GM21367 (cell line): ENCODE measurements around the gene IFITM2.
A peak's percentile ranks its signal among the peaks of the same experiment; 100 is the strongest.
"Not testable (repeated sequence)": the region's sequence is repeated elsewhere in the genome, so short reads cannot be mapped to it uniquely, and the experiment has no call there.

Experiments used
- ATAC-seq: cut with Tn5 transposase; IDR thresholded peaks from one replicate; pipeline ENCODE4 v1.9.1; 2021; ENCODE audit not compliant: unreplicated experiment

Gene IFITM2

GRCh38 chr11:307766-308708, at the start of gene IFITM2:
IFITM2 (plus strand) TSS chr11:307816; CDS start chr11:308193, 377 bp downstream.
- not testable (repeated sequence) for ATAC-seq

GRCh38 chr11:259413-259812, 48.2 kb upstream of the IFITM2 start:
- ATAC-seq = no peak

- ATAC-seq = no peak
Measured at GRCh38 chr11:261624-262023, 46.0 kb upstream of the IFITM2 start.

GRCh38 chr11:266676-267439, 40.8 kb upstream of the IFITM2 start:
- no peak for ATAC-seq

- no peak for ATAC-seq
Measured at GRCh38 chr11:267491-267994, 40.1 kb upstream of the IFITM2 start.

- peak; percentile 24 for ATAC-seq
Measured at GRCh38 chr11:268716-269145, 38.9 kb upstream of the IFITM2 start.

GRCh38 chr11:269146-269890, 38.3 kb upstream of the IFITM2 start:
- ATAC-seq = peak; percentile 63

- no peak for ATAC-seq
Measured at GRCh38 chr11:270451-271318, 36.9 kb upstream of the IFITM2 start.

GRCh38 chr11:271319-271715, 36.3 kb upstream of the IFITM2 start:
- no peak for ATAC-seq

- ATAC-seq = no peak
Measured at GRCh38 chr11:272195-272930, 35.3 kb upstream of the IFITM2 start.

GRCh38 chr11:272931-273198, 34.8 kb upstream of the IFITM2 start:
- ATAC-seq = no peak

GRCh38 chr11:276219-276618, 31.4 kb upstream of the IFITM2 start:
- no peak for ATAC-seq

- ATAC-seq = no peak
Measured at GRCh38 chr11:278001-278951, 29.3 kb upstream of the IFITM2 start, which contains the start of gene NLRP6. NLRP6 (plus strand) TSS chr11:278407; CDS start chr11:278570, 163 bp downstream.

- no peak for ATAC-seq
Measured at GRCh38 chr11:279040-279965, 28.3 kb upstream of the IFITM2 start.

- no peak for ATAC-seq
Measured at GRCh38 chr11:279966-280705, 27.5 kb upstream of the IFITM2 start.

- no peak for ATAC-seq
Measured at GRCh38 chr11:280706-281485, 26.7 kb upstream of the IFITM2 start.
